AG04449 (cell line): ENCODE measurements around the gene ADAP1.
"Not testable (repeated sequence)": the region's sequence is repeated elsewhere in the genome, so short reads cannot be mapped to it uniquely, and the experiment has no call there.

Experiments
- CTCF ChIA-PET: fragments of 350-600 bp; formaldehyde crosslinking; extraction: SDS; loops from one replicate; lab custom pipeline; 2021; ENCODE audit warnings: antibody characterized with exemption; lab: Yijun Ruan, JAX
- POLR2A ChIA-PET: fragments of 400-600, 350-600 bp; formaldehyde crosslinking; extraction: SDS; loops from one replicate; lab custom pipeline; 2020; ENCODE audit warnings: antibody characterized with exemption, inconsistent platforms; lab: Yijun Ruan, JAX
- DNase-seq: peaks from one replicate; pipeline ENCODE4 v3.0.0-alpha.2; 2010; ENCODE audit warnings: low read depth, low spot score
- H3K4me3 ChIP-seq: 2 replicates; pipeline ENCODE4 v1.5.1; 2011; ENCODE audit warnings: low read depth, mild to moderate bottlenecking, control low read depth, low read length
- CTCF ChIP-seq: IDR thresholded peaks from one replicate; pipeline ENCODE4 v1.5.1; 2011; ENCODE audit warnings: mild to moderate bottlenecking, moderate library complexity, low read length, control low read depth, inconsistent platforms; ENCODE audit not compliant: insufficient read depth; ENCODE audit errors: missing control alignments

The ADAP1 gene

DNA sequence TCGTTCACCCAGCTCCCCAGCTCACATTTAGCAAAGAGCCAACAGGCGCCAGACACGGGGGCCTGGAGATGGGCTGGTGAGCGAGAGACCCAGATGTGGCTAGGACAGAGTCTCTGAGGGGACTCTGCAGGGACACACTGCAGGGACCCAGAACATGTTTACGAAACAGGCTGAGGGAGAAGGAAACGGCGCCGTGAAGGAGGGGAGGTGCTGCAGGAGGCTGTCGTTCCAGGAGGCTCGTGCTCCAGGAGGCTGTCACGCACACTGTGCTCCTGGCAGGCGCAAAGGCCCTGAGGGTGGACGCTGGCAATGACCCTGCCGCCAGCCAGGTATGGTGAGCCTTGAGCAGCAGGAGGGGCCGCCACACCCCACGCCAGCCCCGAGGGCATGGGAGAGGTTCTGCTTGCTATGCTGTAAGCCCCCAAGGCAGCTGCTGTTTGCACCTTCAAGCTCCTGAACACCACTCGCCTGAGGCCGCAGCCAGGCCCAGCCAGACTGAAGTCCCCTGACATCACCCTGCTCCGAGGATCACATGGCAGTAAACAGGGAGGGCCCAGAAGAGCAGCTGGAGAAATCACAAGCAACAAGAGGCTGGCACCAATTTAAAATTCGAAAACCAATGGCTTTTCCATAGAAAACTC lies 27.3 kb downstream of the ADAP1 start:
- POLR2A ChIA-PET: no interaction called here
- no peak for TF ChIP-seq CTCF
- CTCF ChIA-PET: interaction anchor here (1.4 kb wide), 1 partner anchor 17 kb away, joined by 5 read pairs; no protein-coding TSS in a partner anchor
- no peak for DNase-seq
- H3K4me3 ChIP-seq: no peak overlapping the region

- no peak for TF ChIP-seq CTCF
- no peak overlapping the region for H3K4me3 ChIP-seq
- no peak for DNase-seq
- CTCF ChIA-PET: interaction anchor here (1.4 kb wide), 1 partner anchor 16 kb away, joined by 5 read pairs; no protein-coding TSS in a partner anchor
- POLR2A ChIA-PET: no interaction called here
Observed at GRCh38 chr7:926061-927030, 28.1 kb downstream of the ADAP1 start.

DNA sequence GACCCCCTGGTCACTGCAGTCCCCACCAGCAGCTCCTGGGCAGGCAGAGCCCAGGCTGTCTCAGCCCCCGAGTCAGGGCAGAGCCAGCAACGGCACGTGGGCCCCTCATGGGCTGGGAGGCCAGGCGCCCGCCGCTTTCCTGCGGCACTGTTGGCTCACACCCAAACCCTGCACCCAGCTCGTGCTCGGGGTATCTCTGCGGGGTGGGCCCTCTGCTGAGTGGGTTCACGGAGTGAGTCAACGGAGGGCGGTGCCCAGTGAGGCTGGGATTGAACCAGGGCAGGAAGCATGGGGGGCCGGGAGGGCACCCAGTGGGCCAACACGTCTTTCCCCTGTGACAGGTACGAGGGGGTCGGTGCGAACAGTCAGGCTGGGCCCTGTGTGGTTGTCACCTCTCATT lies 28.9 kb downstream of the ADAP1 start:
- POLR2A ChIA-PET: no interaction called here
- no peak for TF ChIP-seq CTCF
- no peak for DNase-seq
- H3K4me3 ChIP-seq: no peak overlapping the region
- CTCF ChIA-PET: interaction anchor here (0.7 kb wide), 1 partner anchor 16 kb away, joined by 3 read pairs; no protein-coding TSS in a partner anchor

GRCh38 chr7:924541-925231 lies 29.8 kb downstream of the ADAP1 start:
- ChIA-PET CTCF (interaction anchor here (0.6 to 0.7 kb wide), 2 partner anchors 15 kb away, joined by 3 read pairs; no protein-coding TSS in a partner anchor), POLR2A (no interaction called here)
- no peak for DNase-seq

GRCh38 chr7:924042-924441 lies 30.4 kb downstream of the ADAP1 start:
- CTCF ChIA-PET: interaction anchor here (0.6 kb wide), 1 partner anchor 14 kb away, joined by 3 read pairs; no protein-coding TSS in a partner anchor
- POLR2A ChIA-PET, H3K4me3 ChIP-seq, DNase-seq: not testable (repeated sequence)

More at GRCh38 chr7:924541-925231, 29.8 kb downstream of the ADAP1 start:
- no peak overlapping the region for H3K4me3 ChIP-seq
- TF ChIP-seq CTCF: no peak
